GM18505 (cell line): ENCODE results near the gene LCOR.

Experiments
- ATAC-seq: cut with Tn5 transposase; IDR thresholded peaks from one replicate; pipeline ENCODE4 v1.9.1; 2021; ENCODE audit not compliant: unreplicated experiment
- POLR2A ChIP-seq: IDR thresholded peaks from 4 replicates; pipeline ENCODE4 v1.6.1; 2011; ENCODE audit warnings: borderline replicate concordance; ENCODE audit not compliant: insufficient read depth, insufficient read length; ENCODE audit errors: extremely low read depth

Gene LCOR

GRCh38 chr10:96889415-96890171 is 57.5 kb downstream of the LCOR start:
- no peak for TF ChIP-seq POLR2A
- ATAC-seq: no peak

- TF ChIP-seq POLR2A: no peak
- no peak for ATAC-seq
Measured at GRCh38 chr10:96890172-96890513, 58.0 kb downstream of the LCOR start.

- no peak for ATAC-seq
- no peak for TF ChIP-seq POLR2A
Measured at GRCh38 chr10:96890580-96890979, 58.5 kb downstream of the LCOR start.

GRCh38 chr10:96891840-96892239 is 59.7 kb downstream of the LCOR start:
- TF ChIP-seq POLR2A: no peak
- ATAC-seq: no peak

- no peak for ATAC-seq
- TF ChIP-seq POLR2A: no peak
Measured at GRCh38 chr10:96895662-96896424, 63.7 kb downstream of the LCOR start.

GRCh38 chr10:96896884-96897589 is 64.9 kb downstream of the LCOR start:
- no peak for ATAC-seq
- no peak for TF ChIP-seq POLR2A

GRCh38 chr10:96902117-96902516 is 70.0 kb downstream of the LCOR start:
- ATAC-seq: no peak
- TF ChIP-seq POLR2A: no peak

GRCh38 chr10:96902731-96903358 is 70.7 kb downstream of the LCOR start:
- ATAC-seq: no peak
- no peak for TF ChIP-seq POLR2A

- TF ChIP-seq POLR2A: no peak
- no peak for ATAC-seq
Measured at GRCh38 chr10:96904648-96905047, 72.5 kb downstream of the LCOR start.

- no peak for TF ChIP-seq POLR2A
- no peak for ATAC-seq
Measured at GRCh38 chr10:96906864-96907263, 74.8 kb downstream of the LCOR start.

- no peak for ATAC-seq
- no peak for TF ChIP-seq POLR2A
Measured at GRCh38 chr10:96910488-96911395, 78.6 kb downstream of the LCOR start.

GRCh38 chr10:96912405-96912804 is 80.3 kb downstream of the LCOR start:
- TF ChIP-seq POLR2A: no peak
- no peak for ATAC-seq
